Panc1 (cell line): ENCODE data around the gene RASD1. TPM values are rescaled to one million over a fixed set of nuclear protein-coding genes. Genes with fewer than 3 reads are reported as not detected.

Experiments used
- ATAC-seq: fragments of 200-7000 bp; cut with Tn5 transposase; 2 replicates; pipeline ENCODE4 v1.9.1; 2020; ENCODE audit warnings: mild to moderate bottlenecking, moderate library complexity
- BruUV-seq: library from RNA; stranded (reverse); fragments of 400-500 nt; replicated peaks from 2 replicates; lab custom pipeline; 2021; lab: Mats Ljungman, UMichigan
- CTCF ChIA-PET: fragments of 300-600 bp; sonication (Branson Sonifier 250); formaldehyde crosslinking; loops from one replicate; lab custom pipeline; 2022; ENCODE audit warnings: antibody characterized with exemption; lab: Charles Lee
- POLR2A ChIA-PET: fragments of 300-600 bp; sonication (Branson Sonifier 250); formaldehyde crosslinking; loops from one replicate; lab custom pipeline; 2022; ENCODE audit warnings: antibody characterized with exemption; lab: Charles Lee
- DNase-seq: peaks from one replicate; pipeline ENCODE4 v3.0.0-alpha.2; 2010; ENCODE audit warnings: low read depth, low spot score
- H3K27ac ChIP-seq: 2 replicates; pipeline ENCODE4 v1.5.1; 2011; ENCODE audit warnings: mild to moderate bottlenecking, low read length, inconsistent platforms
- H3K27me3 ChIP-seq: fragments of 200-500 bp; sonication (Bioruptor generic); 2 replicates; pipeline ENCODE4 v1.6.0; 2014; ENCODE audit warnings: low read length, inconsistent platforms; ENCODE audit not compliant: control insufficient read depth, insufficient read depth
- H3K36me3 ChIP-seq: fragments of 200-500 bp; sonication (Bioruptor generic); 2 replicates; pipeline ENCODE4 v1.5.1; 2014; ENCODE audit warnings: inconsistent platforms, mild to moderate bottlenecking, low read length, moderate library complexity; ENCODE audit not compliant: control insufficient read depth, insufficient read depth
- H3K4me1 ChIP-seq: 2 replicates; pipeline ENCODE4 v1.5.1; 2011; ENCODE audit warnings: inconsistent platforms, mild to moderate bottlenecking, low read length, moderate library complexity; ENCODE audit not compliant: control insufficient read depth, insufficient read depth
- H3K4me3 ChIP-seq, 2 experiments: 2 replicates each; pipeline ENCODE4 v1.5.1; 2011 to 2012; ENCODE audit warnings: low read depth in 2 of 2, low read length in 2 of 2, mild to moderate bottlenecking in 2 of 2, inconsistent platforms in 1 of 2, moderate library complexity in 1 of 2
- H3K9me3 ChIP-seq: fragments of 200-500 bp; sonication (Bioruptor generic); 2 replicates; pipeline ENCODE4 v1.5.1; 2014; ENCODE audit warnings: low read depth, mild to moderate bottlenecking, inconsistent platforms, low read length, moderate library complexity; ENCODE audit not compliant: control insufficient read depth, insufficient read depth
- POLR2AphosphoS5 ChIP-seq: IDR thresholded peaks from 2 replicates; pipeline ENCODE4 v1.6.1; 2012; ENCODE audit warnings: mild to moderate bottlenecking, low read depth, low read length, moderate library complexity
- TCF7L2 ChIP-seq: IDR thresholded peaks from 2 replicates; pipeline ENCODE4 v1.6.1; 2011; ENCODE audit warnings: mild to moderate bottlenecking, low read depth, low read length, inconsistent platforms
- in situ Hi-C: cut with HindIII; loops from 2 replicates; pipeline ENCODE4 v1.10.0; 2016; ENCODE audit warnings: low sequenced_read_pairs, low pct_unique_long_range_greater_than_20kb
- intact Hi-C: fragments of 100-400 bp; cut with micrococcal nuclease; formaldehyde crosslinking; loops from one replicate; pipeline ENCODE4 v1.10.0; 2022; ENCODE audit not compliant: unreplicated experiment
- total RNA-seq: library from RNA; stranded (reverse); gene quantifications from one replicate; pipeline ENCODE4 v1.2.1, GENCODE V29; 2021; ENCODE audit not compliant: unreplicated experiment
- TF ChIP-seq, protein P1 (sequence below): fragments of 450-650 bp; IDR thresholded peaks from 2 replicates; pipeline ENCODE4 v1.5.1; 2017; ENCODE audit warnings: mild to moderate bottlenecking
- TF ChIP-seq, protein P2 (sequence below), 2 experiments: IDR thresholded peaks; 2 replicates each; pipeline ENCODE4 v1.6.1; 2011 to 2012; ENCODE audit warnings: low read depth in 2 of 2, control low read depth in 1 of 2, low read length in 1 of 2, mild to moderate bottlenecking in 1 of 2, moderate library complexity in 1 of 2; ENCODE audit not compliant: insufficient read depth in 1 of 2

Gene RASD1
- total RNA-seq, 1 experiment from 2014 or later = 1.7 TPM

GRCh38 chr17:17525956-17526355 is 29.8 kb upstream of the RASD1 start:
- no peaks in the 10 kb centered on the region; the same call in 1 of the 2 replicates for H3K4me1 ChIP-seq
- no peaks in the 10 kb centered on the region for H3K36me3 ChIP-seq
- DNase-seq (no peak), ATAC-seq (no peak)
- POLR2A ChIA-PET = no interaction called here
- H3K9me3 ChIP-seq = no peaks in the 10 kb centered on the region
- TF ChIP-seq TCF7L2 = no peak
- no peak for TF ChIP-seq POLR2AphosphoS5
- TF ChIP-seq, protein P1, sequence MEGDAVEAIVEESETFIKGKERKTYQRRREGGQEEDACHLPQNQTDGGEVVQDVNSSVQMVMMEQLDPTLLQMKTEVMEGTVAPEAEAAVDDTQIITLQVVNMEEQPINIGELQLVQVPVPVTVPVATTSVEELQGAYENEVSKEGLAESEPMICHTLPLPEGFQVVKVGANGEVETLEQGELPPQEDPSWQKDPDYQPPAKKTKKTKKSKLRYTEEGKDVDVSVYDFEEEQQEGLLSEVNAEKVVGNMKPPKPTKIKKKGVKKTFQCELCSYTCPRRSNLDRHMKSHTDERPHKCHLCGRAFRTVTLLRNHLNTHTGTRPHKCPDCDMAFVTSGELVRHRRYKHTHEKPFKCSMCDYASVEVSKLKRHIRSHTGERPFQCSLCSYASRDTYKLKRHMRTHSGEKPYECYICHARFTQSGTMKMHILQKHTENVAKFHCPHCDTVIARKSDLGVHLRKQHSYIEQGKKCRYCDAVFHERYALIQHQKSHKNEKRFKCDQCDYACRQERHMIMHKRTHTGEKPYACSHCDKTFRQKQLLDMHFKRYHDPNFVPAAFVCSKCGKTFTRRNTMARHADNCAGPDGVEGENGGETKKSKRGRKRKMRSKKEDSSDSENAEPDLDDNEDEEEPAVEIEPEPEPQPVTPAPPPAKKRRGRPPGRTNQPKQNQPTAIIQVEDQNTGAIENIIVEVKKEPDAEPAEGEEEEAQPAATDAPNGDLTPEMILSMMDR = no peak
- TF ChIP-seq, protein P2, sequence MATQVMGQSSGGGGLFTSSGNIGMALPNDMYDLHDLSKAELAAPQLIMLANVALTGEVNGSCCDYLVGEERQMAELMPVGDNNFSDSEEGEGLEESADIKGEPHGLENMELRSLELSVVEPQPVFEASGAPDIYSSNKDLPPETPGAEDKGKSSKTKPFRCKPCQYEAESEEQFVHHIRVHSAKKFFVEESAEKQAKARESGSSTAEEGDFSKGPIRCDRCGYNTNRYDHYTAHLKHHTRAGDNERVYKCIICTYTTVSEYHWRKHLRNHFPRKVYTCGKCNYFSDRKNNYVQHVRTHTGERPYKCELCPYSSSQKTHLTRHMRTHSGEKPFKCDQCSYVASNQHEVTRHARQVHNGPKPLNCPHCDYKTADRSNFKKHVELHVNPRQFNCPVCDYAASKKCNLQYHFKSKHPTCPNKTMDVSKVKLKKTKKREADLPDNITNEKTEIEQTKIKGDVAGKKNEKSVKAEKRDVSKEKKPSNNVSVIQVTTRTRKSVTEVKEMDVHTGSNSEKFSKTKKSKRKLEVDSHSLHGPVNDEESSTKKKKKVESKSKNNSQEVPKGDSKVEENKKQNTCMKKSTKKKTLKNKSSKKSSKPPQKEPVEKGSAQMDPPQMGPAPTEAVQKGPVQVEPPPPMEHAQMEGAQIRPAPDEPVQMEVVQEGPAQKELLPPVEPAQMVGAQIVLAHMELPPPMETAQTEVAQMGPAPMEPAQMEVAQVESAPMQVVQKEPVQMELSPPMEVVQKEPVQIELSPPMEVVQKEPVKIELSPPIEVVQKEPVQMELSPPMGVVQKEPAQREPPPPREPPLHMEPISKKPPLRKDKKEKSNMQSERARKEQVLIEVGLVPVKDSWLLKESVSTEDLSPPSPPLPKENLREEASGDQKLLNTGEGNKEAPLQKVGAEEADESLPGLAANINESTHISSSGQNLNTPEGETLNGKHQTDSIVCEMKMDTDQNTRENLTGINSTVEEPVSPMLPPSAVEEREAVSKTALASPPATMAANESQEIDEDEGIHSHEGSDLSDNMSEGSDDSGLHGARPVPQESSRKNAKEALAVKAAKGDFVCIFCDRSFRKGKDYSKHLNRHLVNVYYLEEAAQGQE (IDR thresholded peaks at IDR 0.05; ENCODE audit: insufficient read depth in 1 of 2, low read depth in 2 of 2, low read length in 1 of 2) = no peak
- intact Hi-C loops = no loop called here
- H3K4me3 ChIP-seq = no peak overlapping the region
- no peaks in the 10 kb centered on the region for H3K27me3 ChIP-seq
- H3K27ac ChIP-seq = no peak overlapping the region
- BruUV-seq = no TSS peak
- in situ Hi-C loops = no loop called here
- CTCF ChIA-PET = no interaction called here

GRCh38 chr17:17525311-17525710 is 29.1 kb upstream of the RASD1 start:
- CTCF ChIA-PET = no interaction called here
- Histone ChIP-seq H3K27ac (no peak overlapping the region), H3K9me3 (no peaks in the 10 kb centered on the region), H3K36me3 (no peaks in the 10 kb centered on the region), H3K4me3 (no peak overlapping the region), H3K27me3 (no peaks in the 10 kb centered on the region), H3K4me1 (no peaks in the 10 kb centered on the region; the same call in 1 of the 2 replicates)
- no TSS peak for BruUV-seq
- intact Hi-C loops (no loop called here), in situ Hi-C loops (no loop called here)
- POLR2A ChIA-PET = no interaction called here
- ATAC-seq = no peak
- TF ChIP-seq, protein P1 = no peak
- no peak for TF ChIP-seq POLR2AphosphoS5
- DNase-seq = no peak
